Naive thymus-derived CD4-positive, alpha-beta T cell (primary cell): ENCODE data around the gene JAZF1. TPM values are rescaled to one million over a fixed set of nuclear protein-coding genes. Genes with fewer than 3 reads are reported as not detected.

ENCODE experiments used
- ATAC-seq: fragments of 150-1000 bp; cut with Tn5 transposase; 2 replicates; pipeline ENCODE4 v1.10.0; 2021; ENCODE audit warnings: mild to moderate bottlenecking, moderate library complexity
- CTCF ChIA-PET: fragments of 350-600 bp; sonication (Branson Sonifier 250); formaldehyde crosslinking; loops from one replicate; lab custom pipeline; 2021; ENCODE audit warnings: antibody characterized with exemption; lab: Charles Lee
- POLR2A ChIA-PET: fragments of 350-600 bp; sonication (Branson Sonifier 250); formaldehyde crosslinking; loops from one replicate; lab custom pipeline; 2021; ENCODE audit warnings: antibody characterized with exemption, inconsistent platforms; lab: Charles Lee
- DNase-seq, 9 donors: peaks; one replicate each; pipeline versions ENCODE4 v3.0.0 to v3.0.0-alpha.2; 2020 to 2022; ENCODE audit warnings: mixed read lengths in 1 of 9
- H3K27ac ChIP-seq: one replicate; pipeline ENCODE4 v1.7.0; 2013; ENCODE audit warnings: mild to moderate bottlenecking, low read depth, low read length, moderate library complexity
- H3K27me3 ChIP-seq, 2 donors: one replicate each; pipeline ENCODE4 v1.7.0; 2013; ENCODE audit warnings: low read length in 2 of 2, mild to moderate bottlenecking in 2 of 2, moderate library complexity in 2 of 2; ENCODE audit not compliant: control insufficient read depth in 2 of 2, insufficient read depth in 2 of 2
- H3K36me3 ChIP-seq, 3 experiments: 1 replicate in 2 of 3; 2 replicates in 1 of 3; pipeline ENCODE4 v1.7.0; 2013; ENCODE audit warnings: low read length in 3 of 3, mild to moderate bottlenecking in 3 of 3, moderate library complexity in 1 of 3; ENCODE audit not compliant: insufficient read depth in 3 of 3, control insufficient read depth in 2 of 3
- H3K4me1 ChIP-seq, 2 donors: one replicate each; pipeline ENCODE4 v1.7.0; 2013; ENCODE audit warnings: low read length in 2 of 2, mild to moderate bottlenecking in 2 of 2, moderate library complexity in 1 of 2; ENCODE audit not compliant: control insufficient read depth in 2 of 2, insufficient read depth in 2 of 2
- H3K4me3 ChIP-seq: 2 replicates; pipeline ENCODE4 v1.7.0; 2013; ENCODE audit warnings: mild to moderate bottlenecking, low read length
- H3K9me3 ChIP-seq, 3 experiments: 1 replicate in 2 of 3; 2 replicates in 1 of 3; pipeline ENCODE4 v1.7.0; 2013; ENCODE audit warnings: low read length in 3 of 3; ENCODE audit not compliant: control insufficient read depth in 2 of 3
- H3K27ac Mint-ChIP-seq, 9 donors: one replicate each; pipeline ENCODE4 v1.8.0; 2020 to 2022; ENCODE audit warnings: mixed read lengths in 9 of 9, mild to moderate bottlenecking in 8 of 9, moderate library complexity in 5 of 9, inconsistent platforms in 2 of 9
- H3K27me3 Mint-ChIP-seq, 5 donors: one replicate each; pipeline ENCODE4 v1.8.0; 2021 to 2022; ENCODE audit warnings: mixed read lengths in 5 of 5, mild to moderate bottlenecking in 1 of 5
- H3K36me3 Mint-ChIP-seq, 5 donors: one replicate each; pipeline ENCODE4 v1.8.0; 2020 to 2022; ENCODE audit warnings: mixed read lengths in 5 of 5, mild to moderate bottlenecking in 3 of 5, inconsistent platforms in 1 of 5
- H3K4me1 Mint-ChIP-seq, 7 donors: one replicate each; pipeline ENCODE4 v1.8.0; 2020 to 2022; ENCODE audit warnings: mixed read lengths in 7 of 7, mild to moderate bottlenecking in 3 of 7, inconsistent platforms in 1 of 7
- H3K4me3 Mint-ChIP-seq, 10 donors: one replicate each; pipeline ENCODE4 v1.8.0; 2020 to 2022; ENCODE audit warnings: mild to moderate bottlenecking in 10 of 10, mixed read lengths in 10 of 10, moderate library complexity in 6 of 10, inconsistent platforms in 2 of 10
- H3K9me3 Mint-ChIP-seq, 11 donors: one replicate each; pipeline ENCODE4 v1.8.0; 2020 to 2022; ENCODE audit warnings: mixed read lengths in 11 of 11, mild to moderate bottlenecking in 4 of 11, inconsistent platforms in 1 of 11, moderate library complexity in 1 of 11
- intact Hi-C, 2 donors: fragments of 100-400 bp; cut with micrococcal nuclease; formaldehyde crosslinking; loops; one replicate each; pipeline ENCODE4 v1.15.1; 2023
- polyA plus RNA-seq, 2 donors: library from polyadenylated mRNA; unstranded; fragments of 300-500 nt; fragmentation: Illumina TruSeq; gene quantifications; one replicate each; pipeline ENCODE4 v1.2.3, GENCODE V29; 2021
- total RNA-seq, 6 experiments: library from RNA in 5 of 6; stranded (reverse) in 5 of 6; gene quantifications; 1 replicate in 5 of 6; 2 replicates in 1 of 6; pipeline ENCODE4 v1.2.3 and lab custom pipeline; 2021 to 2026

JAZF1 gene
- total and polyA plus RNA-seq, 7 experiments from 2014 or later, result 2.0 to 33.1 (median 3.2) TPM

DNA sequence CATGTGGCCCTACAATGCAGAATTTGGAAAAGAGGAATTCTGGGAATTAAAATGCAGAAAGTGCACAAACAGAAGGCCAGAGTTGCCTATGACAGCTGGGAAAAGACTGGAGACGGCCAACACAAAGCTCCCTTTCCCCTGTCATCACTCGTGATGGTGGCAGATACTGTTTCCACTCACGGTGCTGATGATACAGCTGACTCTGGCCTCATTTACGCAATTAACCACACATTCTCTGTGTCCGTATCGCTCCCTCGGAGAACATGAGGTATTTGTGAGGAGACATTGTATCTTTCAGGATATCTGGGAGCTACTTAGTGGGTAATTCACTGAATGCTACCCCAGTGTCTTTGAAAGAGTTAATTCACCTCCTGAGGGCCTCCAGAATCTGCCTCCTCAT is 267.8 kb downstream of the JAZF1 start:
- no peaks in the 10 kb centered on the region for H3K36me3 ChIP-seq
- intact Hi-C loops, result no loop called here

GRCh38 chr7:27911920-27912319 is 268.7 kb downstream of the JAZF1 start:
- peaks cover 0 to 15% (median 0%) of the 10 kb centered on the region in 5 donors for H3K27me3 Mint-ChIP-seq

More for the DNA sequence above, 267.8 kb downstream of the JAZF1 start:
- H3K9me3 ChIP-seq, result no peaks in the 10 kb centered on the region
- H3K9me3 Mint-ChIP-seq, result peaks cover 0 to 1% (median 0%) of the 10 kb centered on the region in 11 donors
- H3K4me1 Mint-ChIP-seq, result no peaks in the 10 kb centered on the region
- H3K27me3 ChIP-seq, result no peaks in the 10 kb centered on the region
- no peak overlapping the region for H3K4me3 Mint-ChIP-seq
- no peak overlapping the region for H3K27ac Mint-ChIP-seq
- ChIA-PET CTCF (no interaction called here), POLR2A (no interaction called here)
- H3K4me1 ChIP-seq, result no peaks in the 10 kb centered on the region
- DNase-seq (no peak), ATAC-seq (no peak)
- no peak overlapping the region for H3K27ac ChIP-seq
- peaks cover 0 to 8% (median 0%) of the 10 kb centered on the region in 5 donors for H3K27me3 Mint-ChIP-seq
- H3K4me3 ChIP-seq, result no peak overlapping the region
- H3K36me3 Mint-ChIP-seq, result peaks cover 0 to 16% (median 3%) of the 10 kb centered on the region in 5 donors

DNA sequence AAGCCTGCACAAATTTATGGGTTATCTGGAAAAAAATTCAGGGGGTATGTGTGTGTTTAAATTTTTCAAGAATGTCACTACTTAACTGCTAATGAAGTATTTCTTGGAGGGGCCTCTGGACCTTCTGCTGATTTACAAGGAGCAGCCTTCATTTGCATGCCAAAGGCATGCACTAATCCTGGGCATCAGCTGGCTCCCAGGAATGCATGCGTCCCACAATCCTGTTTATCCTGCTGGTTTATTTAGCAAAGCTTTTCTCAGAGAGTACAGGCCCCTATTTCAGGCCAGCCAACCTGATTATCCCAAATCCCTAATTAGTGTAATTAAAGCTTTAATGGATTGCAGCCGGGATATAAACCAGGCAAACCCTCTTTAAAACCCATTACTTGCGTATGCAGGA is 270.3 kb downstream of the JAZF1 start:
- Mint-ChIP-seq H3K27me3 (peaks cover 0 to 27% (median 0%) of the 10 kb centered on the region in 5 donors), H3K9me3 (no peaks in the 10 kb centered on the region), H3K36me3 (peaks cover 0 to 4% (median 0%) of the 10 kb centered on the region in 5 donors), H3K4me1 (peaks cover 0 to 1% (median 0%) of the 10 kb centered on the region in 7 donors), H3K27ac (no peak overlapping the region), H3K4me3 (no peak overlapping the region)
- POLR2A ChIA-PET, result no interaction called here
- ATAC-seq (no peak), DNase-seq (no peak)
- Histone ChIP-seq H3K27me3 (no peaks in the 10 kb centered on the region), H3K9me3 (no peaks in the 10 kb centered on the region), H3K4me3 (no peak overlapping the region), H3K4me1 (no peaks in the 10 kb centered on the region), H3K36me3 (no peaks in the 10 kb centered on the region), H3K27ac (no peak overlapping the region)
- intact Hi-C loops, result no loop called here
- CTCF ChIA-PET, result interaction anchor here (0.5 kb wide), 1 partner anchor 704 kb away, joined by 5 read pairs; no protein-coding TSS in a partner anchor

More at GRCh38 chr7:27911920-27912319, 268.7 kb downstream of the JAZF1 start:
- intact Hi-C loops, result no loop called here
- H3K9me3 ChIP-seq, result no peaks in the 10 kb centered on the region
- H3K4me1 ChIP-seq, result no peaks in the 10 kb centered on the region
- no peaks in the 10 kb centered on the region for H3K27me3 ChIP-seq
- Mint-ChIP-seq H3K27ac (no peak overlapping the region), H3K4me3 (no peak overlapping the region), H3K36me3 (peaks cover 0 to 11% (median 3%) of the 10 kb centered on the region in 5 donors), H3K9me3 (peaks cover 0 to 1% (median 0%) of the 10 kb centered on the region in 11 donors), H3K4me1 (peaks cover 0 to 1% (median 0%) of the 10 kb centered on the region in 7 donors)
- no peak for ATAC-seq
- H3K4me3 ChIP-seq, result no peak overlapping the region
- no peak for DNase-seq
- CTCF ChIA-PET, result no interaction called here
- POLR2A ChIA-PET, result no interaction called here
- no peak overlapping the region for H3K27ac ChIP-seq
- no peaks in the 10 kb centered on the region for H3K36me3 ChIP-seq

GRCh38 chr7:27908534-27909165 is 271.9 kb downstream of the JAZF1 start:
- POLR2A ChIA-PET, result no interaction called here
- no peaks in the 10 kb centered on the region for H3K36me3 ChIP-seq
- CTCF ChIA-PET, result no interaction called here
- peaks cover 0 to 27% (median 0%) of the 10 kb centered on the region in 5 donors for H3K27me3 Mint-ChIP-seq
- DNase-seq, result no peak
- peaks cover 0 to 3% (median 0%) of the 10 kb centered on the region in 5 donors for H3K36me3 Mint-ChIP-seq
- no peak for ATAC-seq
- peaks cover 0 to 1% (median 0%) of the 10 kb centered on the region in 7 donors for H3K4me1 Mint-ChIP-seq
- H3K27me3 ChIP-seq, result no peaks in the 10 kb centered on the region
- no peak overlapping the region for H3K4me3 Mint-ChIP-seq
- no peaks in the 10 kb centered on the region for H3K9me3 Mint-ChIP-seq
- H3K27ac ChIP-seq, result no peak overlapping the region
- no peak overlapping the region for H3K4me3 ChIP-seq
- no peak overlapping the region for H3K27ac Mint-ChIP-seq
- intact Hi-C loops, result no loop called here
- H3K4me1 ChIP-seq, result no peaks in the 10 kb centered on the region
- H3K9me3 ChIP-seq, result no peaks in the 10 kb centered on the region

DNA sequence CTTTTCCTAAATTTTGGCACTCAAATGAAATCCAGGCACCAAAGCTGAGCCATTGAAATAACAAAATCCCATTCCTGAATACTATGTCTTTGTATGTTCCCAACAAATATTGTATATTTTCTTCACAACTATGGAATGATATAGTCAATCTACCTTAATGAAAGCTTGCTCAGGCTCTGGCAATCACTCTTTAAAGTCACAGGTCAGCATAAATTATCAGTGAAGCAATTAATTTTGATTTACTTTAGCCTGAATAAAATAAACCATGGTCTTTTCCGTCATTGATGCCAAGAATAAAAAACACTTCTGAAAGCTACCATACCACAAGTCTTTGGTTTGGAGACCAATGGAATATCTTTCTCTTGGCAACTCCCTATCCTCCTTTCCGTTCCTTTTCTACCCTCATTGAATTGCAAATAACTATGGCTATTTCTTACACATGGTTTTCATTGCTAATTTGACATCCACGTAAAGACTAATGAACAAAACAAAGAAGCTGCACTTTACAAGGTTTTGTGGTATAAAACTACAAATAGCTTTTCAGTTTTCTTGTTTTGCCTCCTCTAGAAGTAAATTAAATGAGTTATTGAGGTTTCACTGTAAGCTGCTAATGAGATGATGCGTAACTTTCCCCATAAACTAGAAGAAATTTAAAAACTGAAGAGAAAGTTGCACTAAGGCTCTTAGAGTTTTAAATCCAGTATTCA is 274.1 kb downstream of the JAZF1 start:
- no peaks in the 10 kb centered on the region for H3K9me3 Mint-ChIP-seq
- H3K4me1 ChIP-seq, result peaks cover 0 to under 1% of the 10 kb centered on the region in 2 donors

GRCh38 chr7:27905951-27906350 is 274.6 kb downstream of the JAZF1 start:
- H3K27me3 ChIP-seq, result no peaks in the 10 kb centered on the region
- no peaks in the 10 kb centered on the region for H3K9me3 ChIP-seq
- no peak overlapping the region for H3K27ac Mint-ChIP-seq
- H3K4me1 Mint-ChIP-seq, result peaks cover 0 to 12% (median 8%) of the 10 kb centered on the region in 7 donors
- peaks cover 0 to 5% of the 10 kb centered on the region in 2 donors for H3K4me1 ChIP-seq
- H3K27me3 Mint-ChIP-seq, result peaks cover 0 to 21% (median 0%) of the 10 kb centered on the region in 5 donors
- ChIA-PET POLR2A (no interaction called here), CTCF (interaction anchor here (1.7 kb wide), 1 partner anchor 14 kb away, joined by 5 read pairs; no protein-coding TSS in a partner anchor)
- no peaks in the 10 kb centered on the region for H3K9me3 Mint-ChIP-seq
- H3K4me3 ChIP-seq, result no peak overlapping the region
- ATAC-seq (no peak), DNase-seq (no peak)
- H3K36me3 ChIP-seq, result no peaks in the 10 kb centered on the region
- no peak overlapping the region for H3K27ac ChIP-seq
- no peak overlapping the region for H3K4me3 Mint-ChIP-seq
- intact Hi-C loops, result no loop called here
- H3K36me3 Mint-ChIP-seq, result no peaks in the 10 kb centered on the region

More for the DNA sequence above, 274.1 kb downstream of the JAZF1 start:
- POLR2A ChIA-PET, result interaction anchor here (1.3 kb wide), 1 partner anchor 12 kb away, joined by 4 read pairs; no protein-coding TSS in a partner anchor
- peaks cover 0 to 2% (median 0%) of the 10 kb centered on the region in 5 donors for H3K36me3 Mint-ChIP-seq
- H3K4me3 Mint-ChIP-seq, result no peak overlapping the region
- Histone ChIP-seq H3K9me3 (no peaks in the 10 kb centered on the region), H3K4me3 (no peak overlapping the region), H3K36me3 (no peaks in the 10 kb centered on the region), H3K27ac (no peak overlapping the region), H3K27me3 (no peaks in the 10 kb centered on the region)
- intact Hi-C loops, result no loop called here
- ATAC-seq (no peak), DNase-seq (no peak)
- H3K27me3 Mint-ChIP-seq, result peaks cover 0 to 22% (median 0%) of the 10 kb centered on the region in 5 donors
- no peak overlapping the region for H3K27ac Mint-ChIP-seq
- CTCF ChIA-PET, result no interaction called here
- peaks cover 0 to 6% (median 3%) of the 10 kb centered on the region in 7 donors for H3K4me1 Mint-ChIP-seq
